Mesenchymal stem cell (in vitro differentiated cells and primary cell): ENCODE results near the gene ATP8B4.

Experiments
- DNase-seq: peaks from one replicate; pipeline ENCODE4 v3.0.0-alpha.2; 2013
- H2AFZ ChIP-seq: one replicate; pipeline ENCODE4 v1.6.1; 2013; ENCODE audit warnings: low read depth, mild to moderate bottlenecking, control low read depth, inconsistent platforms, low read length, moderate library complexity
- H2AK5ac ChIP-seq: 2 replicates; pipeline ENCODE4 v1.6.1; 2013; ENCODE audit warnings: low read length, moderate library complexity, mild to moderate bottlenecking, inconsistent platforms; ENCODE audit not compliant: severe bottlenecking
- H2BK120ac ChIP-seq: one replicate; pipeline ENCODE4 v1.6.1; 2013; ENCODE audit warnings: low read depth, mild to moderate bottlenecking, inconsistent platforms, low read length, moderate library complexity
- H2BK12ac ChIP-seq, 2 experiments: one replicate each; pipeline ENCODE4 v1.6.1; 2013; ENCODE audit warnings: inconsistent platforms in 2 of 2, low read length in 2 of 2, mild to moderate bottlenecking in 2 of 2, moderate library complexity in 2 of 2, control low read depth in 1 of 2
- H2BK15ac ChIP-seq: one replicate; pipeline ENCODE4 v1.6.1; 2013; ENCODE audit warnings: mild to moderate bottlenecking, low read depth, inconsistent platforms; ENCODE audit not compliant: poor library complexity, severe bottlenecking
- H2BK5ac ChIP-seq: 2 replicates; pipeline ENCODE4 v1.6.1; 2013; ENCODE audit warnings: low read depth, mild to moderate bottlenecking, low read length, control low read depth, inconsistent platforms; ENCODE audit not compliant: poor library complexity, severe bottlenecking
- H3K14ac ChIP-seq, 2 experiments: one replicate each; pipeline ENCODE4 v1.6.1; 2013; ENCODE audit warnings: inconsistent platforms in 2 of 2, low read length in 2 of 2, control low read depth in 1 of 2, mild to moderate bottlenecking in 1 of 2, moderate library complexity in 1 of 2
- H3K18ac ChIP-seq, 2 experiments: one replicate each; pipeline ENCODE4 v1.6.1; 2013; ENCODE audit warnings: inconsistent platforms in 2 of 2, low read length in 2 of 2, control low read depth in 1 of 2, low read depth in 1 of 2, mild to moderate bottlenecking in 1 of 2
- H3K23ac ChIP-seq, 2 experiments: one replicate each; pipeline ENCODE4 v1.6.1; 2013; ENCODE audit warnings: inconsistent platforms in 2 of 2, low read length in 2 of 2, mild to moderate bottlenecking in 2 of 2, moderate library complexity in 2 of 2, control low read depth in 1 of 2
- H3K27ac ChIP-seq: 2 replicates; pipeline ENCODE4 v1.5.1; 2013; ENCODE audit warnings: mild to moderate bottlenecking, moderate library complexity, low read length, control low read depth, inconsistent platforms; ENCODE audit not compliant: poor library complexity, severe bottlenecking
- H3K27me3 ChIP-seq, 2 experiments: 2 replicates each; pipeline versions ENCODE4 v1.6.1 to v1.7.0; 2013; ENCODE audit warnings: low read length in 2 of 2, mild to moderate bottlenecking in 2 of 2, moderate library complexity in 2 of 2, control low read depth in 1 of 2, inconsistent platforms in 1 of 2; ENCODE audit not compliant: control insufficient read depth in 1 of 2, insufficient read depth in 1 of 2
- H3K36me3 ChIP-seq, 2 experiments: 2 replicates each; pipeline versions ENCODE4 v1.6.1 to v1.7.0; 2013; ENCODE audit warnings: low read length in 2 of 2, control low read depth in 1 of 2, inconsistent platforms in 1 of 2, low read depth in 1 of 2, mild to moderate bottlenecking in 1 of 2; ENCODE audit not compliant: insufficient read depth in 2 of 2, control insufficient read depth in 1 of 2
- H3K4ac ChIP-seq, 2 experiments: one replicate each; pipeline ENCODE4 v1.6.1; 2013; ENCODE audit warnings: inconsistent platforms in 2 of 2, low read length in 2 of 2, mild to moderate bottlenecking in 2 of 2, moderate library complexity in 2 of 2, control low read depth in 1 of 2, low read depth in 1 of 2
- H3K4me1 ChIP-seq: 2 replicates; pipeline ENCODE4 v1.6.1; 2013; ENCODE audit warnings: low read depth, low read length, control low read depth; ENCODE audit not compliant: control insufficient read depth, insufficient read depth
- H3K4me2 ChIP-seq: 2 replicates; pipeline ENCODE4 v1.6.1; 2013; ENCODE audit warnings: low read length, mild to moderate bottlenecking, inconsistent platforms; ENCODE audit not compliant: poor library complexity, severe bottlenecking
- H3K4me3 ChIP-seq, 2 experiments: 2 replicates each; pipeline versions ENCODE4 v1.5.1 to v1.7.0; 2013; ENCODE audit warnings: low read length in 2 of 2, mild to moderate bottlenecking in 2 of 2, control low read depth in 1 of 2, low read depth in 1 of 2; ENCODE audit not compliant: insufficient read depth in 1 of 2
- H3K79me1 ChIP-seq: replicated peaks from 2 replicates; pipeline ENCODE4 v1.6.1; 2013; ENCODE audit warnings: mild to moderate bottlenecking, control low read depth, low read length, inconsistent platforms; ENCODE audit not compliant: poor library complexity, severe bottlenecking
- H3K9ac ChIP-seq: 2 replicates; pipeline ENCODE4 v1.7.0; 2013; ENCODE audit warnings: mild to moderate bottlenecking, low read length, moderate library complexity
- H3K9me3 ChIP-seq: 2 replicates; pipeline ENCODE4 v1.7.0; 2013; ENCODE audit warnings: mild to moderate bottlenecking, low read length; ENCODE audit not compliant: control insufficient read depth
- H4K8ac ChIP-seq: one replicate; pipeline ENCODE4 v1.6.1; 2013; ENCODE audit warnings: inconsistent platforms, mild to moderate bottlenecking, low read length, moderate library complexity
- H4K91ac ChIP-seq: one replicate; pipeline ENCODE4 v1.6.1; 2013; ENCODE audit warnings: mild to moderate bottlenecking, low read length, inconsistent platforms
- WGBS: methylation state at CpG from one replicate; pipeline ENCODE4 v1.1.7; 2013; ENCODE audit warnings: mixed read lengths; 5-methylcytosine and 5-hydroxymethylcytosine counted together

ATP8B4 gene

GRCh38 chr15:50028326-50028725 lies 90.7 kb downstream of the ATP8B4 start:
- Histone ChIP-seq H3K36me3 (no peaks in the 10 kb centered on the region), H3K4me2 (no peak overlapping the region), H3K27ac (no peak overlapping the region), H4K91ac (no peak overlapping the region), H3K27me3 (peaks cover 0 to 8% of the 10 kb centered on the region in 2 experiments), H3K9me3 (no peaks in the 10 kb centered on the region), H3K23ac (no peak overlapping the region), H2AK5ac (no peak overlapping the region), H4K8ac (no peak overlapping the region), H2BK12ac (no peak overlapping the region), H3K4ac (no peak overlapping the region), H3K18ac (no peak overlapping the region), H2BK15ac (no peak overlapping the region), H3K14ac (no peak overlapping the region), H3K4me1 (no peaks in the 10 kb centered on the region), H3K79me1 (no peaks in the 10 kb centered on the region), H2BK120ac (no peak overlapping the region), H3K9ac (no peak overlapping the region), H2BK5ac (no peak overlapping the region), H3K4me3 (no peak overlapping the region), H2AFZ (no peak overlapping the region)
- no peak for DNase-seq

- H3K27me3 ChIP-seq = peaks cover 0 to 8% of the 10 kb centered on the region in 2 experiments
- no peak overlapping the region for H4K91ac ChIP-seq
- H3K27ac ChIP-seq = no peak overlapping the region
- no peak for DNase-seq
- no peak overlapping the region for H4K8ac ChIP-seq
- peak overlapping the region; percentile 66 for H3K9ac ChIP-seq
- H3K79me1 ChIP-seq = no peaks in the 10 kb centered on the region
- H2BK5ac ChIP-seq = no peak overlapping the region
- no peak overlapping the region for H3K14ac ChIP-seq
- no peak overlapping the region for H3K23ac ChIP-seq
- 90% methylated on average over 4 of the region's 4 CpGs for WGBS
- no peak overlapping the region for H3K4ac ChIP-seq
- H2BK120ac ChIP-seq = no peak overlapping the region
- H2AFZ ChIP-seq = no peak overlapping the region
- no peak overlapping the region for H2BK12ac ChIP-seq
- H3K18ac ChIP-seq = no peak overlapping the region
- H3K4me1 ChIP-seq = no peaks in the 10 kb centered on the region
- H3K36me3 ChIP-seq = no peaks in the 10 kb centered on the region
- H3K9me3 ChIP-seq = no peaks in the 10 kb centered on the region
- no peak overlapping the region for H2AK5ac ChIP-seq
- H3K4me2 ChIP-seq = no peak overlapping the region
- no peak overlapping the region for H2BK15ac ChIP-seq
- H3K4me3 ChIP-seq = no peak overlapping the region
Measured at GRCh38 chr15:50024281-50024680, 94.8 kb downstream of the ATP8B4 start.

GRCh38 chr15:50018491-50018890 lies 100.5 kb downstream of the ATP8B4 start:
- peak overlapping the region; percentile 37 for H3K9ac ChIP-seq
- H2BK120ac ChIP-seq = no peak overlapping the region
- no peak overlapping the region for H2BK15ac ChIP-seq
- no peak for DNase-seq
- whole genome bisulfite sequencing = 94% methylated on average over 3 of the region's 5 CpGs
- no peak overlapping the region for H3K23ac ChIP-seq
- peaks cover 4% of the 10 kb centered on the region for H3K9me3 ChIP-seq
- no peaks in the 10 kb centered on the region for H3K79me1 ChIP-seq
- H2AK5ac ChIP-seq = no peak overlapping the region
- no peak overlapping the region for H3K4me2 ChIP-seq
- H3K14ac ChIP-seq = no peak overlapping the region
- H2BK5ac ChIP-seq = no peak overlapping the region
- H2AFZ ChIP-seq = no peak overlapping the region
- no peak overlapping the region for H4K91ac ChIP-seq
- no peaks in the 10 kb centered on the region for H3K27me3 ChIP-seq
- no peak overlapping the region for H3K27ac ChIP-seq
- no peak overlapping the region for H4K8ac ChIP-seq
- H2BK12ac ChIP-seq = no peak overlapping the region
- H3K4ac ChIP-seq = no peak overlapping the region
- H3K18ac ChIP-seq = no peak overlapping the region
- H3K4me1 ChIP-seq = no peaks in the 10 kb centered on the region
- no peaks in the 10 kb centered on the region for H3K36me3 ChIP-seq
- no peak overlapping the region for H3K4me3 ChIP-seq

GRCh38 chr15:50017522-50017921 lies 101.5 kb downstream of the ATP8B4 start:
- no peak overlapping the region for H3K4me2 ChIP-seq
- no peaks in the 10 kb centered on the region for H3K79me1 ChIP-seq
- H3K27ac ChIP-seq = no peak overlapping the region
- H4K91ac ChIP-seq = no peak overlapping the region
- H3K4ac ChIP-seq = no peak overlapping the region
- no peak overlapping the region for H2AK5ac ChIP-seq
- H3K27me3 ChIP-seq = no peaks in the 10 kb centered on the region
- peak; percentile 15 for DNase-seq
- H3K23ac ChIP-seq = no peak overlapping the region
- H4K8ac ChIP-seq = no peak overlapping the region
- H3K4me1 ChIP-seq = no peaks in the 10 kb centered on the region
- no peak overlapping the region for H2BK5ac ChIP-seq
- H3K9me3 ChIP-seq = peaks cover 4% of the 10 kb centered on the region
- H3K9ac ChIP-seq = peak overlapping the region; percentile 6
- H3K4me3 ChIP-seq = no peak overlapping the region
- H2BK12ac ChIP-seq = no peak overlapping the region
- no peak overlapping the region for H3K14ac ChIP-seq
- no CpG with 5 or more reads among the region's 1 CpG for WGBS
- no peaks in the 10 kb centered on the region for H3K36me3 ChIP-seq
- no peak overlapping the region for H2BK120ac ChIP-seq
- H2BK15ac ChIP-seq = no peak overlapping the region
- H2AFZ ChIP-seq = no peak overlapping the region
- H3K18ac ChIP-seq = no peak overlapping the region
